OCI-LY3 (cell line): ENCODE results near the gene ZCCHC14.

ENCODE experiments used
- EZH2phosphoT487 ChIP-seq: fragments of 200-600 bp; shearing (Covaris generic); IDR thresholded peaks from 2 replicates; pipeline ENCODE4 v1.6.1; 2018; ENCODE audit warnings: antibody characterized with exemption, mixed run types, low read depth
- TF ChIP-seq, protein P1 (sequence below): fragments of 200-600, 300-600 bp; sonication (generic); IDR thresholded peaks from 2 replicates; pipeline ENCODE4 v1.5.1; 2014; ENCODE audit warnings: antibody characterized with exemption, low read length, low read depth

DNA sequence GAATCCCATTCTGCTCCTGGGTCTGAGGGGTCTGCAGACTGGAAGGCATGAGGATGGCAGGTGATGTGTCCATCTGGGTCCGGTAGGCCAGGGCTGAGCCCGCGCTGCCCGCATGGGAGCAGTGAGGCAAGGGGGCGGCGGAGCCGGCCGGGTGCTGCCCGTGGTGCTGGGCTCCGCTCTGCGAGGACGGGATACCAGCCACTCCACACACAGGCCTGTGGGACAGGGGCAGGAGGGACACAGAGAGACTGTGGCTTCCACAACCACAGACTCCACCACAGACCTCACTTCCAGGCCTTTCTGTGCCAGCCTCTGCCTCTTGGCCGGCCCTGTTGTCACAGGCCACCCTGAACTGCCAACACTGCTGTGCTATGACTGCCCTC, 75.3 kb downstream of the ZCCHC14 start:
- TF ChIP-seq, protein P1, sequence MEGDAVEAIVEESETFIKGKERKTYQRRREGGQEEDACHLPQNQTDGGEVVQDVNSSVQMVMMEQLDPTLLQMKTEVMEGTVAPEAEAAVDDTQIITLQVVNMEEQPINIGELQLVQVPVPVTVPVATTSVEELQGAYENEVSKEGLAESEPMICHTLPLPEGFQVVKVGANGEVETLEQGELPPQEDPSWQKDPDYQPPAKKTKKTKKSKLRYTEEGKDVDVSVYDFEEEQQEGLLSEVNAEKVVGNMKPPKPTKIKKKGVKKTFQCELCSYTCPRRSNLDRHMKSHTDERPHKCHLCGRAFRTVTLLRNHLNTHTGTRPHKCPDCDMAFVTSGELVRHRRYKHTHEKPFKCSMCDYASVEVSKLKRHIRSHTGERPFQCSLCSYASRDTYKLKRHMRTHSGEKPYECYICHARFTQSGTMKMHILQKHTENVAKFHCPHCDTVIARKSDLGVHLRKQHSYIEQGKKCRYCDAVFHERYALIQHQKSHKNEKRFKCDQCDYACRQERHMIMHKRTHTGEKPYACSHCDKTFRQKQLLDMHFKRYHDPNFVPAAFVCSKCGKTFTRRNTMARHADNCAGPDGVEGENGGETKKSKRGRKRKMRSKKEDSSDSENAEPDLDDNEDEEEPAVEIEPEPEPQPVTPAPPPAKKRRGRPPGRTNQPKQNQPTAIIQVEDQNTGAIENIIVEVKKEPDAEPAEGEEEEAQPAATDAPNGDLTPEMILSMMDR, result no peak
- no peak for TF ChIP-seq EZH2phosphoT487
